ENCODE data around the gene SLFN14. TPM values are rescaled to one million over a fixed set of nuclear protein-coding genes. Genes with fewer than 3 reads are reported as not detected.
"Not testable (repeated sequence)": the region's sequence is repeated elsewhere in the genome, so short reads cannot be mapped to it uniquely, and the experiment has no call there.

The SLFN14 gene
- total and polyA plus RNA-seq, 4 donors: 0.30 TPM; not detected in 3

DNA sequence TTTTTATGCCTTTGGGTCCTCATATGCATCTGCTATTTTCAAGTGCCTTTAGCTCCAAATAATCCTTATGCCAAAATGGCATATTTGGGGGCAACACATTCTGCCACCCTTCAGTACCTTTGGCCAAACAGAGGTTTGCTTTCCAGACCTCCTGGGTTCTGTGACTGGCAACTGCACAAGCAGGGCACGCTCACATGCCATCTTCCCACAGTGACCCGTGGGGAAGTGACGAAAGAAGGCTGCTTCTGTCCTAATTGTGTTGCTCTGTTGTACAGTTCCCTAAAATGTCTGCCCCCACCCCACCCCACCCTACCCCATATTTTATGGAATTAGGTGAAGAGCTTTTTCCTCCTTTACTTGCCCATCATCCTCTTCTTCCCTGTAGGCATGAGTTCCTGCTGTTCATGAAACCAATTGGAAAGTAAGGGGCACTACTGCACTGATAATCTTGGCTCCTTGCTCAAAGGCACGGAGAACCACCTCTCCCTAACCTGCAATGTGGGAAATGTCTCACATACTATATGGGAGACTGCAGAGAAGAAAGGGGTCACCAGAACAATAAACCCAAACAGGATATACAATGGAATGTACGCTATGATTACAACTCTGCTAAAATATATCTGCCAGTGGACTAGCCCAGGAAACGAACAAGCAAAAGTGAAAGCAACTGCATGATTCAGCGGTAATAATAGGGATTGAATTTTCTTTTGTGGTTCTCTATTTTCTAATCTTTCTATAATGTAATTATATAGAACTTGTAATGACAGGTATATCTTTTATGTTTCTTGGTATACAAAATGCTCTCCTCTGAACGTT lies 19.8 kb downstream of the SLFN14 start:
- no peaks in the 10 kb centered on the region for H3K27me3 ChIP-seq (ENCODE audit: control insufficient read depth in 1 of 2, insufficient read depth in 2 of 2, low read length in 1 of 2)
- H3K4me3 ChIP-seq (ENCODE audit: low read length in 2 of 2): no peak overlapping the region
- ATAC-seq (ENCODE audit: low FRiP score) (no peak), DNase-seq (peak in 1 of 2 donors; percentile 82)
- peaks cover 0 to 3% of the 10 kb centered on the region in 2 donors for H3K4me1 ChIP-seq (ENCODE audit: control insufficient read depth in 1 of 2, insufficient read depth in 2 of 2, low read length in 2 of 2)
- intact Hi-C loops (cut with DNase I): loop anchor here (5.0 kb wide), 2 partner anchors 368 to 1123 kb away; no protein-coding TSS in a partner anchor
- no peaks in the 10 kb centered on the region for H3K9me3 ChIP-seq (ENCODE audit: control insufficient read depth, low read length)
- no peaks in the 10 kb centered on the region for H3K36me3 ChIP-seq (ENCODE audit: control insufficient read depth in 1 of 2, insufficient read depth in 2 of 2, low read length in 1 of 2)
- no peak overlapping the region for H3K27ac ChIP-seq (ENCODE audit: low read depth in 1 of 2, low read length in 2 of 2)
- 53 to 59% methylated on average over 8 of the region's 8 CpGs for WGBS, 2 donors

DNA sequence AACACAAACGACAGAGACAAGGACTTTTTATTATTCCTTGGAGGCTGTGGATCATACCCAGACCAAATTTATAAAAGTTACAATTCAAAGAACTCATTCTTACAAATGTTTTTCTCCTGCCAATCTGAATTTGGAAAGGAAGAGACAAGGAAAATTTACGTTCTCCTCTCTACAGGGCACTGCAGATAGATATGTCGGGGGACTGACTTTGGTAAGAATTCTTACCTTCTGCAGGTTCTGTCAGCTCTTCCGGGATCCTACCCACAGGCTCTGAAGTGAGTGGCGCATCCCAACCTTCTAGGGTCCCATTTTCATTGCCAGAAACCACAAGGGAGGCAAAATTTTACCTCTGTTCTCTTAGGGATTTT lies 21.0 kb downstream of the SLFN14 start:
- no peak for ATAC-seq (ENCODE audit: low FRiP score)
- H3K27ac ChIP-seq (ENCODE audit: low read depth in 1 of 2, low read length in 2 of 2): no peak overlapping the region
- no peaks in the 10 kb centered on the region for H3K36me3 ChIP-seq (ENCODE audit: control insufficient read depth in 1 of 2, insufficient read depth in 2 of 2, low read length in 1 of 2)
- H3K4me3 ChIP-seq (ENCODE audit: low read length in 2 of 2): no peak overlapping the region
- 31 to 38% methylated on average over 5 of the region's 5 CpGs for WGBS, 2 donors
- H3K27me3 ChIP-seq (ENCODE audit: control insufficient read depth in 1 of 2, insufficient read depth in 2 of 2, low read length in 1 of 2): no peaks in the 10 kb centered on the region
- peaks cover 0 to 3% of the 10 kb centered on the region in 2 donors for H3K4me1 ChIP-seq (ENCODE audit: control insufficient read depth in 1 of 2, insufficient read depth in 2 of 2, low read length in 2 of 2)
- DNase-seq: no peak
- no peaks in the 10 kb centered on the region for H3K9me3 ChIP-seq (ENCODE audit: control insufficient read depth, low read length)
- intact Hi-C loops (cut with DNase I): loop anchor here (5.0 kb wide), 3 partner anchors 227 to 1122 kb away; no protein-coding TSS in a partner anchor

DNA sequence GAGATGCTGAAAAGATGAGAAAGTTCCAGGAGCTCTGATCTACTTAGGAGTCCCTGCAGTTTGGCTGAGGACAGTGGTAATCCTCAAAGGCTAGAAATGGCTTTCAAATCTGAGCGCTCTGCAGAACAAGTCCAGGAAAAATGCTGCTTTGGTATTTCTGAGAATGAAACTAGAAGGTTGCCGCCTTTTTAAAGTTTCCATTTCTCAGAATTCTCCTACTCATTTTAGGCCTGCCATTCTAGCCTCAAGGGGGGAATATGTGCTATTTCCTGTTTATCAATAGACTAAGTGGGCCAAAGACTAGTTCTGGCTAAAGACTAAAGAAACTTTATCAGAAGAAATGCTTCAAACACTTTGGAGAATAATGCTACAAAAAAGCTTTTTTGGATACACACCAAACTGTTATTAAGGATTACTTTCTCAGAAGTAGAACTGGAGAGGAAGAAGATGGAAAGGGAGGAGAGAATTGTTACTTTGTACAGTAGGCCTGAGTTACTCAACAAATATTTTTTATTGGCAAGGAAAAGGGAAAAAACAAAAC lies 22.9 kb downstream of the SLFN14 start, which contains the start of gene SLFN12L:
Gene SLFN12L (minus strand): TSS at position 78 of the 541 bp plus-strand sequence. CDS start 15,314 bp downstream, outside the sequence.
- intact Hi-C loops (cut with DNase I): loop anchor here in 1 of 2 donors (5.0 kb wide), 2 partner anchors 225 to 365 kb away; no protein-coding TSS in a partner anchor
- ATAC-seq (ENCODE audit: low FRiP score): peak; percentile 38
- no peaks in the 10 kb centered on the region for H3K36me3 ChIP-seq (ENCODE audit: control insufficient read depth in 1 of 2, insufficient read depth in 2 of 2, low read length in 1 of 2)
- H3K4me3 ChIP-seq (ENCODE audit: low read length in 2 of 2): no peak within 1 kb of the TSS
- no peak within 1 kb of the TSS for H3K27ac ChIP-seq (ENCODE audit: low read depth in 1 of 2, low read length in 2 of 2)
- no peaks in the 10 kb centered on the region for H3K4me1 ChIP-seq (ENCODE audit: control insufficient read depth in 1 of 2, insufficient read depth in 2 of 2, low read length in 2 of 2)
- no peaks in the 10 kb centered on the region for H3K9me3 ChIP-seq (ENCODE audit: control insufficient read depth, low read length)
- DNase-seq: no peak
- no peaks in the 10 kb centered on the region for H3K27me3 ChIP-seq (ENCODE audit: control insufficient read depth in 1 of 2, insufficient read depth in 2 of 2, low read length in 1 of 2)
- 63 to 65% methylated on average over 2 of the region's 2 CpGs for WGBS, 2 donors

DNA sequence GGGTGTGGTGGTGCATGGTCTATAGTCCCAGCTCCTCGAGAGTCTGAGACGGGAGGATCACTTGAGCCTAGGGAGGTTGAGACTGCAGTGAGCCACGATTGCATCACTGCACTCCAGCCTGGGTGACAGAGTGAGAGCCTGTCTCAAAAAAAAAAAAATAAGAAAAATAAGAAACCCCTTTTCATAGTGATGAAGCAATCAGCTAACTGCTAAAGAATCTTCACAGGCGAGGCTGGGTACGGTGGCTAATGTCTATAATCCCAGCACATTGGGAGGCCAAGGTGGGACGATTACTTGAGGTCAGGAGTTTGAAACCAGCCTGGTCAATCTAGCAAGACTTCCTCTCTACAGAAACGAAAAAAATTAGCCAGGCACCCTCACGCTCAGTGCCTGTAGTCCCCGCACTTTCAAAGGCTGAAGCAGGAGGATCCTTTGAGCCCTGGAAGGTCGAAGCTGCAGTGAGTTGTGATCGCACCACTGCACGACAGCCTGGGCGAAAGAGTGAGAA lies 23.9 kb downstream of the SLFN14 start:
- DNase-seq (no peak), ATAC-seq (ENCODE audit: low FRiP score) (no peak)
- H3K4me1 ChIP-seq (ENCODE audit: control insufficient read depth in 1 of 2, insufficient read depth in 2 of 2, low read length in 2 of 2): no peaks in the 10 kb centered on the region
- H3K36me3 ChIP-seq (ENCODE audit: control insufficient read depth in 1 of 2, insufficient read depth in 2 of 2, low read length in 1 of 2): no peaks in the 10 kb centered on the region
- H3K27ac ChIP-seq (ENCODE audit: low read depth in 1 of 2, low read length in 2 of 2): no peak overlapping the region
- H3K27me3 ChIP-seq (ENCODE audit: control insufficient read depth in 1 of 2, insufficient read depth in 2 of 2, low read length in 1 of 2): no peaks in the 10 kb centered on the region
- WGBS, 2 donors: 86 to 88% methylated on average over 13 of the region's 13 CpGs
- H3K9me3 ChIP-seq (ENCODE audit: control insufficient read depth, low read length): no peaks in the 10 kb centered on the region
- intact Hi-C loops (cut with DNase I): loop anchor here in 1 of 2 donors (5.0 kb wide), 2 partner anchors 224 to 364 kb away; no protein-coding TSS in a partner anchor
- no peak overlapping the region for H3K4me3 ChIP-seq (ENCODE audit: low read length in 2 of 2)

DNA sequence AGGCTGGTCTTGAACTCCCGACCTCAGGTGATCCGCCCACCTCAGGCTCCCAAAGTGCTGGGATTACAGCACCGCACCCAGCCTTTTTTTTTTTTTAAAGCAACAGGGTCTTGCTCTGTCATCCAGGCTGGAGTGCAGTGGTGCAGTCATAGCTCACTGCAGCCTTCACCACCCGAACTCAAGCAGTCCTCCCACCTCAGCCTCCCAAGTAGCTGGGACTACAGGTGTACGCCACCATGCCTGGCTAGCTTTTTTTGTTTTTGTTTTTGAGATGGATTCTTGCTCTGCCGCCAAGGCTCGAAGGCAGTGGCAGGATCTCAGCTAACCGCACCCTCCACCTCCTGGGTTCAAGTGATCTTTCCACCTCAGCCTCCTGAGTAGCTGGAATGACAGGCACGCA lies 25.2 kb downstream of the SLFN14 start:
- 91 to 93% methylated on average over 9 of the region's 9 CpGs for WGBS, 2 donors
- not testable (repeated sequence) for H3K4me3 ChIP-seq (ENCODE audit: low read length in 2 of 2)
- intact Hi-C loops (cut with DNase I): loop anchor here in 1 of 2 donors (5.0 kb wide), 2 partner anchors 223 to 363 kb away; no protein-coding TSS in a partner anchor

DNA sequence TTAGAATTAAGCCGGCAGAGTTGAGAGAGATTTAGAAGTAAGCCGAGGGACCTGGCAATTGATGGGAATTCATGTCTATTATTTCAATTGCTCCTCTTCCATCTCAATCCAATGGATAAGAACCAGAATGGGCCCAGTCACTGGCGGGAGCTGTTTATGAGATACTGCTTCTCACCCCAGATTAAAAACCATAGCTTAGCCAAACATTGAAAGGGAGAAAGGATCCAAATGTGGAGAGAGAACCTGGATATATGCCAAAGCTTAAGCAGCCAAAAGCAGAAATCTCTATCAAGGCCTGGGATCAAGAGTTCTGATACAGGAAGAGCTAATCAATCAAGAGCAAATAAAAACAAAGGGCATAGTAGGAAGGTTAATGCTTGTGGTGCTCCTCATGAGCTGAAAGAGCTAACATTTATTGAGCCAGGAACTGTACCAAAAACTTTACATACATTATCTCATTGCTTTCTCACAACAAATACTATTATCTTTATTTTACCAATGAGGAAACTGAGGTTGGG lies 26.0 kb downstream of the SLFN14 start:
- DNase-seq (no peak), ATAC-seq (ENCODE audit: low FRiP score) (no peak)
- Histone ChIP-seq H3K36me3 (ENCODE audit: control insufficient read depth in 1 of 2, insufficient read depth in 2 of 2, low read length in 1 of 2) (no peaks in the 10 kb centered on the region), H3K9me3 (ENCODE audit: control insufficient read depth, low read length) (no peaks in the 10 kb centered on the region), H3K27ac (ENCODE audit: low read depth in 1 of 2, low read length in 2 of 2) (no peak overlapping the region), H3K27me3 (ENCODE audit: control insufficient read depth in 1 of 2, insufficient read depth in 2 of 2, low read length in 1 of 2) (no peaks in the 10 kb centered on the region), H3K4me1 (ENCODE audit: control insufficient read depth in 1 of 2, insufficient read depth in 2 of 2, low read length in 2 of 2) (no peaks in the 10 kb centered on the region), H3K4me3 (ENCODE audit: low read length in 2 of 2) (no peak overlapping the region)
- intact Hi-C loops (cut with DNase I): loop anchor here in 1 of 2 donors (5.0 kb wide), 2 partner anchors 222 to 362 kb away; no protein-coding TSS in a partner anchor
- WGBS, 2 donors: 74% methylated on average over 3 of the region's 3 CpGs

More for the DNA sequence above, 25.2 kb downstream of the SLFN14 start:
- H3K36me3 ChIP-seq (ENCODE audit: control insufficient read depth in 1 of 2, insufficient read depth in 2 of 2, low read length in 1 of 2); DNase-seq; ATAC-seq (ENCODE audit: low FRiP score); H3K4me1 ChIP-seq (ENCODE audit: control insufficient read depth in 1 of 2, insufficient read depth in 2 of 2, low read length in 2 of 2); H3K9me3 ChIP-seq (ENCODE audit: control insufficient read depth, low read length); H3K27me3 ChIP-seq (ENCODE audit: control insufficient read depth in 1 of 2, insufficient read depth in 2 of 2, low read length in 1 of 2); H3K27ac ChIP-seq (ENCODE audit: low read depth in 1 of 2, low read length in 2 of 2): not testable (repeated sequence)

DNA sequence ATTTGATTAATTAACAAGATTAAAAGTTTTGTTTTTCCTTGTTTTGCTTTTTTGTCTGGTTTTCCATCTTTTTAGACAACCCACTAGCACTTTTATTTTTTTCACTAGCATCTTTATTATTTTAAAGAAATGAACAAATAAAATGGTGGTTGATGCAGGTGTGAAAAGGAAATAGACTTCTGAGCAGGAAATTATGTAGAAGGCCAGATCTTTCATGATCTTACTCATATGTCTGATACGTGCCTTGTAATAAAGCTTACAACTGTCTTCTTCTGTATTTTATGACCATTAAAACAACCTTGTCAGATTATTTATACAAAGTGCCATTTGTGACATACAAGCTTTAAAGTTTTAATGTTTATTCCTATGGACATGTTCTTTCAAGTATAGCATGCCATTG lies 29.5 kb downstream of the SLFN14 start:
- H3K9me3 ChIP-seq (ENCODE audit: control insufficient read depth, low read length): no peaks in the 10 kb centered on the region
- ATAC-seq (ENCODE audit: low FRiP score) (no peak), DNase-seq (no peak)
- intact Hi-C loops (cut with DNase I): no loop called here
- no peaks in the 10 kb centered on the region for H3K4me1 ChIP-seq (ENCODE audit: control insufficient read depth in 1 of 2, insufficient read depth in 2 of 2, low read length in 2 of 2)
- H3K36me3 ChIP-seq (ENCODE audit: control insufficient read depth in 1 of 2, insufficient read depth in 2 of 2, low read length in 1 of 2): no peaks in the 10 kb centered on the region
- H3K4me3 ChIP-seq (ENCODE audit: low read length in 2 of 2): no peak overlapping the region
- no peak overlapping the region for H3K27ac ChIP-seq (ENCODE audit: low read depth in 1 of 2, low read length in 2 of 2)
- no peaks in the 10 kb centered on the region for H3K27me3 ChIP-seq (ENCODE audit: control insufficient read depth in 1 of 2, insufficient read depth in 2 of 2, low read length in 1 of 2)
- 63 to 70% methylated on average over 1 of the region's 1 CpG for WGBS, 2 donors

DNA sequence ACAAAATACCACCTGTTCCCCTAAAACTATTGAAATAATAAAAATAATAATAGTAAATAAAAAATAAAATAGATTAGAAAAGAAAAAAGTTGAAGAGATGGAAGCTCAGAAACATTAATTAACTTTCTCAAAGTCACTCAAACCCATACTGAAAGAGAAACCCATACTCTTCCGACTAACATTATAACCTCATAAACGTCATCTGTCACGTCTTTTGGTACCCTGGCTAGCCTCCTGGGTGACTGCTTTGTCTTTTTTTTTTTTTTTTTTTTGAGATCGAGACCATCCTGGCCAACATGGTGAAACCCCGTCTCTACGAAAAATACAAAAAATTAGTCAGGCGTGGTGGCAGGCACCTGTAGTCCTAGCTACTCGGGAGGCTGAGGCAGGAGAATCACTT lies 30.8 kb downstream of the SLFN14 start:
- Histone ChIP-seq H3K9me3 (ENCODE audit: control insufficient read depth, low read length) (no peaks in the 10 kb centered on the region), H3K4me1 (ENCODE audit: control insufficient read depth in 1 of 2, insufficient read depth in 2 of 2, low read length in 2 of 2) (no peaks in the 10 kb centered on the region), H3K36me3 (ENCODE audit: control insufficient read depth in 1 of 2, insufficient read depth in 2 of 2, low read length in 1 of 2) (no peaks in the 10 kb centered on the region), H3K27me3 (ENCODE audit: control insufficient read depth in 1 of 2, insufficient read depth in 2 of 2, low read length in 1 of 2) (no peaks in the 10 kb centered on the region), H3K27ac (ENCODE audit: low read depth in 1 of 2, low read length in 2 of 2) (no peak overlapping the region), H3K4me3 (ENCODE audit: low read length in 2 of 2) (no peak overlapping the region)
- DNase-seq (no peak), ATAC-seq (ENCODE audit: low FRiP score) (no peak)
- 79 to 85% methylated on average over 8 of the region's 8 CpGs for WGBS, 2 donors
- intact Hi-C loops (cut with DNase I): no loop called here
